SJCRH30 (cell line): Measurements from ENCODE around the gene CHPF2. TPM values are rescaled to one million over a fixed set of nuclear protein-coding genes. Genes with fewer than 3 reads are reported as not detected.

Experiments used
- DNase-seq, 2 experiments: peaks; one replicate each; pipeline ENCODE4 v3.0.0-alpha.2; 2015 to 2020
- H3K27ac ChIP-seq: fragments of 250-450 bp; sonication (Bioruptor Pico); 2 replicates; pipeline ENCODE4 v1.5.1; 2020; ENCODE audit warnings: mild to moderate bottlenecking, moderate library complexity
- H3K27me3 ChIP-seq: fragments of 250-450 bp; sonication (Bioruptor Pico); 2 replicates; pipeline ENCODE4 v1.5.1; 2020; ENCODE audit warnings: mild to moderate bottlenecking, moderate library complexity
- H3K36me3 ChIP-seq: fragments of 250-450 bp; sonication (Bioruptor Pico); 2 replicates; pipeline ENCODE4 v1.5.1; 2020; ENCODE audit warnings: mild to moderate bottlenecking, moderate library complexity
- H3K4me1 ChIP-seq: fragments of 250-450 bp; sonication (Bioruptor Pico); 2 replicates; pipeline ENCODE4 v1.5.1; 2020; ENCODE audit warnings: mild to moderate bottlenecking, moderate library complexity
- H3K4me3 ChIP-seq: fragments of 250-450 bp; sonication (Bioruptor Pico); 2 replicates; pipeline ENCODE4 v1.5.1; 2020; ENCODE audit warnings: mild to moderate bottlenecking, moderate library complexity
- H3K9me3 ChIP-seq: fragments of 250-450 bp; sonication (Bioruptor Pico); replicated peaks from 2 replicates; pipeline ENCODE4 v1.5.1; 2020; ENCODE audit warnings: mild to moderate bottlenecking, moderate library complexity
- total RNA-seq: library from RNA; depleted of rRNA; stranded (reverse); fragments of >200 nt; shearing (Covaris generic); gene quantifications from 2 replicates; pipeline ENCODE4 v1.2.3, GENCODE V29; 2014

Gene CHPF2
- total RNA-seq, 1 experiment from 2014 or later: 27.7 TPM

GRCh38 chr7:151197932-151198331, 34.4 kb upstream of the CHPF2 start:
- Histone ChIP-seq H3K36me3 (no peaks in the 10 kb centered on the region), H3K4me1 (no peaks in the 10 kb centered on the region), H3K9me3 (no peaks in the 10 kb centered on the region), H3K27ac (no peak overlapping the region), H3K4me3 (no peak overlapping the region), H3K27me3 (peaks cover 55% of the 10 kb centered on the region)
- no peak for DNase-seq

GRCh38 chr7:151198945-151199848, 33.1 kb upstream of the CHPF2 start:
- no peak for DNase-seq
- no peaks in the 10 kb centered on the region for H3K9me3 ChIP-seq
- H3K36me3 ChIP-seq: no peaks in the 10 kb centered on the region
- H3K4me3 ChIP-seq: no peak overlapping the region
- no peak overlapping the region for H3K27ac ChIP-seq
- peaks cover 51% of the 10 kb centered on the region for H3K27me3 ChIP-seq
- no peaks in the 10 kb centered on the region for H3K4me1 ChIP-seq

- H3K9me3 ChIP-seq: no peaks in the 10 kb centered on the region
- H3K27ac ChIP-seq: no peak overlapping the region
- H3K27me3 ChIP-seq: peaks cover 50% of the 10 kb centered on the region
- H3K4me3 ChIP-seq: no peak overlapping the region
- H3K36me3 ChIP-seq: no peaks in the 10 kb centered on the region
- DNase-seq: no peak
- no peaks in the 10 kb centered on the region for H3K4me1 ChIP-seq
Measured at GRCh38 chr7:151201344-151201743, 30.9 kb upstream of the CHPF2 start.

GRCh38 chr7:151201751-151202150, 30.5 kb upstream of the CHPF2 start:
- H3K4me3 ChIP-seq: no peak overlapping the region
- no peak overlapping the region for H3K27ac ChIP-seq
- no peaks in the 10 kb centered on the region for H3K9me3 ChIP-seq
- H3K4me1 ChIP-seq: no peaks in the 10 kb centered on the region
- no peaks in the 10 kb centered on the region for H3K36me3 ChIP-seq
- DNase-seq: no peak
- peaks cover 46% of the 10 kb centered on the region for H3K27me3 ChIP-seq

GRCh38 chr7:151202836-151203235, 29.4 kb upstream of the CHPF2 start:
- DNase-seq: no peak
- Histone ChIP-seq H3K36me3 (no peaks in the 10 kb centered on the region), H3K4me1 (no peaks in the 10 kb centered on the region), H3K4me3 (no peak overlapping the region), H3K9me3 (no peaks in the 10 kb centered on the region), H3K27ac (no peak overlapping the region), H3K27me3 (peaks cover 44% of the 10 kb centered on the region)

GRCh38 chr7:151204383-151205032, 27.8 kb upstream of the CHPF2 start:
- H3K4me1 ChIP-seq: no peaks in the 10 kb centered on the region
- no peak overlapping the region for H3K4me3 ChIP-seq
- no peak for DNase-seq
- no peaks in the 10 kb centered on the region for H3K36me3 ChIP-seq
- H3K27me3 ChIP-seq: peaks cover 33% of the 10 kb centered on the region
- no peak overlapping the region for H3K27ac ChIP-seq
- no peaks in the 10 kb centered on the region for H3K9me3 ChIP-seq

- DNase-seq: no peak
- Histone ChIP-seq H3K36me3 (no peaks in the 10 kb centered on the region), H3K27ac (no peak overlapping the region), H3K4me1 (no peaks in the 10 kb centered on the region), H3K9me3 (no peaks in the 10 kb centered on the region), H3K4me3 (no peak overlapping the region), H3K27me3 (peaks cover 22% of the 10 kb centered on the region)
Measured at GRCh38 chr7:151205730-151206129, 26.6 kb upstream of the CHPF2 start.

GRCh38 chr7:151206914-151207313, 25.4 kb upstream of the CHPF2 start:
- Histone ChIP-seq H3K27ac (no peak overlapping the region), H3K27me3 (peaks cover 15% of the 10 kb centered on the region), H3K4me1 (no peaks in the 10 kb centered on the region), H3K9me3 (no peaks in the 10 kb centered on the region), H3K4me3 (no peak overlapping the region), H3K36me3 (no peaks in the 10 kb centered on the region)
- no peak for DNase-seq

GRCh38 chr7:151207315-151207714, 25.0 kb upstream of the CHPF2 start:
- Histone ChIP-seq H3K4me3 (no peak overlapping the region), H3K4me1 (no peaks in the 10 kb centered on the region), H3K27me3 (peaks cover 12% of the 10 kb centered on the region), H3K9me3 (no peaks in the 10 kb centered on the region), H3K27ac (no peak overlapping the region), H3K36me3 (peaks cover 4% of the 10 kb centered on the region; the same call in 1 of the 2 replicates)
- DNase-seq: no peak

GRCh38 chr7:151207804-151208203, 24.5 kb upstream of the CHPF2 start:
- H3K9me3 ChIP-seq: no peaks in the 10 kb centered on the region
- H3K27ac ChIP-seq: no peak overlapping the region
- H3K4me3 ChIP-seq: no peak overlapping the region
- H3K27me3 ChIP-seq: peaks cover 12% of the 10 kb centered on the region
- peaks cover 4% of the 10 kb centered on the region; the same call in 1 of the 2 replicates for H3K36me3 ChIP-seq
- no peaks in the 10 kb centered on the region for H3K4me1 ChIP-seq
- no peak for DNase-seq

- H3K27me3 ChIP-seq: peaks cover 12% of the 10 kb centered on the region
- no peaks in the 10 kb centered on the region for H3K9me3 ChIP-seq
Measured at GRCh38 chr7:151208253-151208862, 23.9 kb upstream of the CHPF2 start.

GRCh38 chr7:151209588-151209987, 22.7 kb upstream of the CHPF2 start:
- Histone ChIP-seq H3K4me1 (no peaks in the 10 kb centered on the region), H3K27ac (no peak overlapping the region), H3K9me3 (no peaks in the 10 kb centered on the region), H3K4me3 (no peak overlapping the region), H3K27me3 (peaks cover 12% of the 10 kb centered on the region), H3K36me3 (peaks cover 16% of the 10 kb centered on the region)
- no peak for DNase-seq

More at GRCh38 chr7:151208253-151208862, 23.9 kb upstream of the CHPF2 start:
- Histone ChIP-seq H3K4me1 (no peaks in the 10 kb centered on the region), H3K36me3 (peaks cover 10% of the 10 kb centered on the region; the same call in 1 of the 2 replicates), H3K27ac (no peak overlapping the region), H3K4me3 (no peak overlapping the region)
- DNase-seq: no peak

- Histone ChIP-seq H3K4me1 (no peaks in the 10 kb centered on the region), H3K4me3 (no peak within 1 kb of the TSS), H3K27me3 (peaks cover 9% of the 10 kb centered on the region), H3K9me3 (no peaks in the 10 kb centered on the region), H3K27ac (no peak within 1 kb of the TSS), H3K36me3 (peaks cover 23% of the 10 kb centered on the region)
- no peak for DNase-seq
Measured at GRCh38 chr7:151210087-151210854, 22.0 kb upstream of the CHPF2 start, which contains the start of gene H2BK1. Gene H2BK1 (minus strand): TSS chr7:151210488. CDS start chr7:151210318, 170 bp downstream.

GRCh38 chr7:151211155-151211772, 21.0 kb upstream of the CHPF2 start:
- no peak for DNase-seq
- Histone ChIP-seq H3K27me3 (peaks cover 7% of the 10 kb centered on the region), H3K4me1 (no peaks in the 10 kb centered on the region), H3K4me3 (no peak overlapping the region), H3K9me3 (no peaks in the 10 kb centered on the region), H3K27ac (no peak overlapping the region), H3K36me3 (peaks cover 33% of the 10 kb centered on the region)
